ENCODE results near the gene OPHN1.

OPHN1 gene

DNA sequence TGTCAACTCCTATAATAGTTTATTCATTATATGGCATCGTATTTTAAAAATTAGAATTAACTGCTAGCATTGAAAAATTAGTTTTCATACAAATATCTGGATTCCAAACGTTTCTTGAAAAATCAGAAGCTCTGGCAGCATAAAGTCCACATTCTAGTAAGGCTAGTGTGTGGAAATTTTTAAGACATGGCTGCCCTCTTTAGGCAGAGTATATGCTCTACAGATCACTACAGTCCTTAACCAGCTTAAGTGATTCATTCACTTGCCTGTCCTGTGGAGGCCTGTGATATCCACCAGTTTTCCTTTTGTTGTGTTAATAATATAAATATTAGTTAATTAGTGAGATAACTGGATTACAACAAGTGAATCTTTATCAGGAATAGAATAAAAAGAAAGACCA is 287.2 kb downstream of the OPHN1 start:
- Histone ChIP-seq H3K79me2 (ENCODE audit: low read length) (no peaks in the 10 kb centered on the region), H3K36me3 (replicated peaks; ENCODE audit: insufficient read depth, low read length) (no peaks in the 10 kb centered on the region), H4K20me1 (ENCODE audit: insufficient read depth, low read length) (no peaks in the 10 kb centered on the region), H3K27ac (ENCODE audit: low read length) (no peak overlapping the region), H3K9ac (ENCODE audit: low read length) (no peak overlapping the region), H3K9me2 (replicated peaks; ENCODE audit: insufficient read depth, low read length) (no peaks in the 10 kb centered on the region), H3K9me3 (replicated peaks; ENCODE audit: insufficient read depth, low read length) (no peaks in the 10 kb centered on the region), H3K4me2 (ENCODE audit: low read depth, low read length) (no peak overlapping the region), H3K4me1 (ENCODE audit: low read length) (no peaks in the 10 kb centered on the region), H2AFZ (ENCODE audit: low read length) (no peak overlapping the region), H3K4me3 (ENCODE audit: low read length) (no peak overlapping the region), H3K27me3 (replicated peaks; ENCODE audit: insufficient read depth, low read length) (no peaks in the 10 kb centered on the region), H3F3A (ENCODE audit: insufficient read depth, low read length) (no peaks in the 10 kb centered on the region)
- TF ChIP-seq EZH2 (optimal IDR thresholded peaks at IDR 0.05; ENCODE audit: low read depth, low read length) = no peak
- TF ChIP-seq, protein P1, sequence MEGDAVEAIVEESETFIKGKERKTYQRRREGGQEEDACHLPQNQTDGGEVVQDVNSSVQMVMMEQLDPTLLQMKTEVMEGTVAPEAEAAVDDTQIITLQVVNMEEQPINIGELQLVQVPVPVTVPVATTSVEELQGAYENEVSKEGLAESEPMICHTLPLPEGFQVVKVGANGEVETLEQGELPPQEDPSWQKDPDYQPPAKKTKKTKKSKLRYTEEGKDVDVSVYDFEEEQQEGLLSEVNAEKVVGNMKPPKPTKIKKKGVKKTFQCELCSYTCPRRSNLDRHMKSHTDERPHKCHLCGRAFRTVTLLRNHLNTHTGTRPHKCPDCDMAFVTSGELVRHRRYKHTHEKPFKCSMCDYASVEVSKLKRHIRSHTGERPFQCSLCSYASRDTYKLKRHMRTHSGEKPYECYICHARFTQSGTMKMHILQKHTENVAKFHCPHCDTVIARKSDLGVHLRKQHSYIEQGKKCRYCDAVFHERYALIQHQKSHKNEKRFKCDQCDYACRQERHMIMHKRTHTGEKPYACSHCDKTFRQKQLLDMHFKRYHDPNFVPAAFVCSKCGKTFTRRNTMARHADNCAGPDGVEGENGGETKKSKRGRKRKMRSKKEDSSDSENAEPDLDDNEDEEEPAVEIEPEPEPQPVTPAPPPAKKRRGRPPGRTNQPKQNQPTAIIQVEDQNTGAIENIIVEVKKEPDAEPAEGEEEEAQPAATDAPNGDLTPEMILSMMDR (IDR thresholded peaks at IDR 0.05; ENCODE audit: low read length) = peak; percentile 50
- TF ChIP-seq EZH2phosphoT487 (IDR thresholded peaks at IDR 0.05; ENCODE audit: low read length) = no peak
- peak; percentile 51 for DNase-seq

DNA sequence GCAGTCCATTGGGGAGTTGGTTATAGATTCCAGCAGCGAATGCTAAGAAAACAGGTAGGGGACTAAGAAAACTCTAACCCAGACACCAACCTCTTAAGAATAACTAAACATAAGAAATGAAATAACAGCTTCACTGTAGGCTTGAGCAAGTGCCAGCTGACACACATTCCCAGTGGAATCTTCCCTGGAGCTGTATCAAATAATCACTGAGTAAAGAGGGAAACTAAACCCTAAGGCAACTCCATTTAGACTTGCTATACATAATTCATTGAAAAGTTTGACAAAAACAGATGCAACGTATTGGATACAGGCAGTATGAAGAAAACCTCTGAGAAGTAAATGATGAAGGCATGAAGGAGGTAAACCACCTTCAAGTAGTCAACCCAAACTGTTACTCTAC is 293.5 kb downstream of the OPHN1 start:
- no peak for TF ChIP-seq EZH2 (optimal IDR thresholded peaks at IDR 0.05; ENCODE audit: low read depth, low read length)
- no peak for DNase-seq
- no peak overlapping the region for H3K4me3 ChIP-seq (ENCODE audit: low read length)

DNA sequence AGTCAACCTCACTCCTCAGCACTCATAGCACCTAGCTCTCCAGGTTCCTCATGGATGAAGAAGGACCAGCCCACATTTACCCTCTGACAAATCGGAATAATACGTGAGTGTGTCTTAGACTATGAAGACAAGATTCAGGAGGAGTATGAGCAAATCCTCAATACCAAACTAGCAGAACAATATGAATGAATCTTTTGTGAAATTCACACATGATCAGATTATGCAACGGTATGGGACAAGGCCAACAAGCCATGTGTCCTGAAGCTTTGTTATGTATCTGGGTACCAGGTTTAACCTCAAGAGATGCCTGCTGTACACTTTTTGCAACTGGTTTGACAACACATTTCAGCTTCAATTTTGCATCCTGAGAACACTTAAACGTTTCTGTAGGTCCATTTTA is 300.1 kb downstream of the OPHN1 start:
- no peaks in the 10 kb centered on the region for H3K36me3 ChIP-seq (replicated peaks; ENCODE audit: insufficient read depth, low read length)
- H3K4me2 ChIP-seq (ENCODE audit: low read depth, low read length) = no peak overlapping the region
- no peaks in the 10 kb centered on the region for H3K79me2 ChIP-seq (ENCODE audit: low read length)
- no peak overlapping the region for H3K27ac ChIP-seq (ENCODE audit: low read length)
- no peaks in the 10 kb centered on the region for H3K4me1 ChIP-seq (ENCODE audit: low read length)
- H3K4me3 ChIP-seq (ENCODE audit: low read length) = no peak overlapping the region
- H2AFZ ChIP-seq (ENCODE audit: low read length) = no peak overlapping the region
- no peak overlapping the region for H3K9ac ChIP-seq (ENCODE audit: low read length)
- no peaks in the 10 kb centered on the region for H3K9me2 ChIP-seq (replicated peaks; ENCODE audit: insufficient read depth, low read length)
- no peaks in the 10 kb centered on the region for H3K27me3 ChIP-seq (replicated peaks; ENCODE audit: insufficient read depth, low read length)
- no peaks in the 10 kb centered on the region for H3K9me3 ChIP-seq (replicated peaks; ENCODE audit: insufficient read depth, low read length)
- H4K20me1 ChIP-seq (ENCODE audit: insufficient read depth, low read length) = no peaks in the 10 kb centered on the region
- no peak for TF ChIP-seq EZH2phosphoT487 (IDR thresholded peaks at IDR 0.05; ENCODE audit: low read length)
- DNase-seq = no peak
- H3F3A ChIP-seq (ENCODE audit: insufficient read depth, low read length) = no peaks in the 10 kb centered on the region

More for the DNA sequence above, 293.5 kb downstream of the OPHN1 start:
- Histone ChIP-seq H3K4me2 (ENCODE audit: low read depth, low read length) (no peak overlapping the region), H3K9me3 (replicated peaks; ENCODE audit: insufficient read depth, low read length) (no peaks in the 10 kb centered on the region), H3K4me1 (ENCODE audit: low read length) (no peaks in the 10 kb centered on the region), H3K79me2 (ENCODE audit: low read length) (no peaks in the 10 kb centered on the region), H4K20me1 (ENCODE audit: insufficient read depth, low read length) (no peaks in the 10 kb centered on the region), H3K9me2 (replicated peaks; ENCODE audit: insufficient read depth, low read length) (no peaks in the 10 kb centered on the region), H3K27me3 (replicated peaks; ENCODE audit: insufficient read depth, low read length) (no peaks in the 10 kb centered on the region), H2AFZ (ENCODE audit: low read length) (no peak overlapping the region), H3K9ac (ENCODE audit: low read length) (no peak overlapping the region), H3K27ac (ENCODE audit: low read length) (no peak overlapping the region), H3F3A (ENCODE audit: insufficient read depth, low read length) (no peaks in the 10 kb centered on the region), H3K36me3 (replicated peaks; ENCODE audit: insufficient read depth, low read length) (no peaks in the 10 kb centered on the region)

DNA sequence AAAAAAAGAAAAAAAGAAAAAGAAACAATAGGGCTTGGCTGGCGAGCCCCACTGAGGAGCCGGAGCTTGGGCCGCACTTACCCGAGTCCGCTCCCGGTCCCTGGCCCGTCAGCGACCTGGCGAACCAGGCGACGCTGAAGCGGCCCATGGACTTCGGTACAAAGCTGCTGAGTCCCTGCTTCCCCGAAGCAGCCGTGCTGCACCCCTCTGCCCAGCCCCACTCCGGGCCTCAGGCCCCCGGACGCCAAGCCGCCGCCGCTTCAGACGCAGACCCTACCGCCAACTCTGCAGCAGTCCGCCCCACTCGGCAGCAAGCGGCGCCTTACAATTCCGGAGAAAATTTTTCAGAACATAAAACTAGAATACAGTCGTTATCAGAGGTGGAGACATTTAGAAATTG is 300.5 kb downstream of the OPHN1 start:
- H3K9me2 ChIP-seq (replicated peaks; ENCODE audit: insufficient read depth, low read length) = no peaks in the 10 kb centered on the region
- no peaks in the 10 kb centered on the region for H3F3A ChIP-seq (ENCODE audit: insufficient read depth, low read length)
- no peaks in the 10 kb centered on the region for H3K4me1 ChIP-seq (ENCODE audit: low read length)
- H3K4me2 ChIP-seq (ENCODE audit: low read depth, low read length) = no peak overlapping the region
- DNase-seq = no peak
- H3K4me3 ChIP-seq (ENCODE audit: low read length) = no peak overlapping the region
- no peak overlapping the region for H3K27ac ChIP-seq (ENCODE audit: low read length)
- no peak overlapping the region for H2AFZ ChIP-seq (ENCODE audit: low read length)
- no peaks in the 10 kb centered on the region for H3K79me2 ChIP-seq (ENCODE audit: low read length)
- no peaks in the 10 kb centered on the region for H4K20me1 ChIP-seq (ENCODE audit: insufficient read depth, low read length)
- H3K36me3 ChIP-seq (replicated peaks; ENCODE audit: insufficient read depth, low read length) = no peaks in the 10 kb centered on the region
- no peaks in the 10 kb centered on the region for H3K27me3 ChIP-seq (replicated peaks; ENCODE audit: insufficient read depth, low read length)
- no peak overlapping the region for H3K9ac ChIP-seq (ENCODE audit: low read length)
- H3K9me3 ChIP-seq (replicated peaks; ENCODE audit: insufficient read depth, low read length) = no peaks in the 10 kb centered on the region
- no peak for TF ChIP-seq EZH2 (optimal IDR thresholded peaks at IDR 0.05; ENCODE audit: low read depth, low read length)
- TF ChIP-seq, protein P1 (IDR thresholded peaks at IDR 0.05; ENCODE audit: low read length) = no peak
- no peak for TF ChIP-seq EZH2phosphoT487 (IDR thresholded peaks at IDR 0.05; ENCODE audit: low read length)

Measured in MM.1S (cell line).